Measurements from ENCODE around the gene ATG10.

- TF ChIP-seq POLR2AphosphoS5 (IDR thresholded peaks at IDR 0.05; ENCODE audit: low read depth, low read length) (no peak), TAF1 (IDR thresholded peaks at IDR 0.05; ENCODE audit: borderline replicate concordance, insufficient read depth, low read length) (no peak)
Observed at GRCh38 chr5:82291420-82291819, 319.6 kb downstream of the ATG10 start.
